Neural cell (in vitro differentiated cells): Measurements from ENCODE around the gene NT5DC3.

Experiments
- CTCF ChIP-seq: fragments of 450-650 bp; IDR thresholded peaks from 2 replicates; pipeline ENCODE4 v1.5.1; 2014; ENCODE audit warnings: antibody characterized with exemption, mild to moderate bottlenecking, moderate library complexity; ENCODE audit not compliant: poor library complexity, severe bottlenecking
- EP300 ChIP-seq: fragments of 450-650 bp; conservative IDR thresholded peaks from 2 replicates; pipeline ENCODE4 v1.6.1; 2014; ENCODE audit warnings: antibody characterized with exemption, mild to moderate bottlenecking, moderate library complexity; ENCODE audit not compliant: poor library complexity, severe bottlenecking

- TF ChIP-seq EP300 (no peak), CTCF (no peak)
Measured at GRCh38 chr12:103880299-103881142, 39.5 kb upstream of the NT5DC3 start.
